Measurements from ENCODE around the gene IL2RA. TPM values are rescaled to one million over a fixed set of nuclear protein-coding genes. Genes with fewer than 3 reads are reported as not detected.

IL2RA gene
- total RNA-seq, 1 experiment from 2014 or later: not detected

Other genes with a start within 250 kb of the IL2RA start
- gene GDI2, start 248.9 kb downstream of the IL2RA start, total RNA-seq (2014; rRNA removed; shearing (Covaris generic)): 340 and 354 TPM in 2 replicates
- 3.5 and 7.9 TPM in 2 replicates for gene ANKRD16, start 172.5 kb downstream of the IL2RA start, total RNA-seq (2014; rRNA removed; shearing (Covaris generic))
- gene FBH1, start 172.1 kb downstream of the IL2RA start, total RNA-seq (2014; rRNA removed; shearing (Covaris generic)): 35.3 and 41.3 TPM in 2 replicates
- gene IL15RA, start 84.8 kb downstream of the IL2RA start, total RNA-seq (2014; rRNA removed; shearing (Covaris generic)): 6.4 and 8.3 TPM in 2 replicates
- 23.7 and 32.7 TPM in 2 replicates for gene RBM17, start 26.7 kb upstream of the IL2RA start, total RNA-seq (2014; rRNA removed; shearing (Covaris generic))
- 9.4 and 13.3 TPM in 2 replicates for gene PFKFB3, start 140.6 kb upstream of the IL2RA start, total RNA-seq (2014; rRNA removed; shearing (Covaris generic))

Measured in Daoy (cell line).